Osteoblast (primary cell): ENCODE measurements around the gene SH3BP5. TPM values are rescaled to one million over a fixed set of nuclear protein-coding genes. Genes with fewer than 3 reads are reported as not detected.
A peak's percentile ranks its signal among the peaks of the same experiment; 100 is the strongest.

Source experiments
- DNase-seq: peaks from one replicate; pipeline ENCODE4 v3.0.0; 2011; ENCODE audit warnings: low spot score, mixed read lengths; ENCODE audit not compliant: insufficient read length; ENCODE audit errors: missing footprints
- H2AFZ ChIP-seq: 2 replicates; pipeline ENCODE4 v1.6.0; 2011; ENCODE audit warnings: mild to moderate bottlenecking, low read length
- H3K27ac ChIP-seq: 2 replicates; pipeline ENCODE4 v1.5.1; 2011; ENCODE audit warnings: mild to moderate bottlenecking, low read depth, low read length, moderate library complexity
- H3K27me3 ChIP-seq: 2 replicates; pipeline ENCODE4 v1.6.0; 2012; ENCODE audit warnings: mild to moderate bottlenecking, control low read depth, inconsistent platforms, low read length, moderate library complexity; ENCODE audit not compliant: insufficient read depth
- H3K36me3 ChIP-seq: 2 replicates; pipeline ENCODE4 v1.5.1; 2011; ENCODE audit warnings: mild to moderate bottlenecking, low read length, control low read depth, moderate library complexity; ENCODE audit not compliant: insufficient read depth
- H3K4me1 ChIP-seq: 2 replicates; pipeline ENCODE4 v1.5.1; 2011; ENCODE audit warnings: mild to moderate bottlenecking, low read length, control low read depth, moderate library complexity; ENCODE audit not compliant: insufficient read depth
- H3K4me2 ChIP-seq: 2 replicates; pipeline ENCODE4 v1.6.0; 2011; ENCODE audit warnings: mild to moderate bottlenecking, low read length; ENCODE audit not compliant: insufficient read depth
- H3K4me3 ChIP-seq: fragments of 200-600 bp; sonication (generic); 3 replicates; pipeline ENCODE4 v1.5.1; 2012; ENCODE audit warnings: mild to moderate bottlenecking, low read length, inconsistent platforms; ENCODE audit not compliant: insufficient read depth
- H3K79me2 ChIP-seq: 2 replicates; pipeline ENCODE4 v1.6.0; 2012; ENCODE audit warnings: mild to moderate bottlenecking, low read length, control low read depth, inconsistent platforms; ENCODE audit not compliant: insufficient read depth
- H3K9me3 ChIP-seq: 2 replicates; pipeline ENCODE4 v1.5.1; 2011; ENCODE audit warnings: low read depth, low read length, control low read depth
- H4K20me1 ChIP-seq: 2 replicates; pipeline ENCODE4 v1.6.0; 2012; ENCODE audit warnings: mild to moderate bottlenecking, low read length, control low read depth; ENCODE audit not compliant: insufficient read depth
- total RNA-seq: library from RNA; depleted of rRNA; stranded (reverse); fragments of >200 nt; gene quantifications from 2 replicates; pipeline ENCODE4 v1.2.3, GENCODE V29; 2012
- TF ChIP-seq, protein P1 (sequence below): IDR thresholded peaks from 2 replicates; pipeline ENCODE4 v1.5.1; 2011; ENCODE audit warnings: mild to moderate bottlenecking, low read depth, low read length, moderate library complexity; ENCODE audit errors: extremely low read depth

The SH3BP5 gene
- total RNA-seq, 1 donor = 67.3 TPM

- DNase-seq = no peak
These were observed 120.4 kb downstream of the SH3BP5 start for GRCh38 chr3:15211937-15212336.

GRCh38 chr3:15207836-15208504 lies 124.4 kb downstream of the SH3BP5 start:
- peaks cover 25% of the 10 kb centered on the region for H4K20me1 ChIP-seq
- peak overlapping the region; percentile 98 for H3K4me2 ChIP-seq
- H3K36me3 ChIP-seq = peaks cover 16% of the 10 kb centered on the region
- H3K27me3 ChIP-seq = no peaks in the 10 kb centered on the region
- H3K4me1 ChIP-seq = peaks cover 17% of the 10 kb centered on the region
- TF ChIP-seq, protein P1, sequence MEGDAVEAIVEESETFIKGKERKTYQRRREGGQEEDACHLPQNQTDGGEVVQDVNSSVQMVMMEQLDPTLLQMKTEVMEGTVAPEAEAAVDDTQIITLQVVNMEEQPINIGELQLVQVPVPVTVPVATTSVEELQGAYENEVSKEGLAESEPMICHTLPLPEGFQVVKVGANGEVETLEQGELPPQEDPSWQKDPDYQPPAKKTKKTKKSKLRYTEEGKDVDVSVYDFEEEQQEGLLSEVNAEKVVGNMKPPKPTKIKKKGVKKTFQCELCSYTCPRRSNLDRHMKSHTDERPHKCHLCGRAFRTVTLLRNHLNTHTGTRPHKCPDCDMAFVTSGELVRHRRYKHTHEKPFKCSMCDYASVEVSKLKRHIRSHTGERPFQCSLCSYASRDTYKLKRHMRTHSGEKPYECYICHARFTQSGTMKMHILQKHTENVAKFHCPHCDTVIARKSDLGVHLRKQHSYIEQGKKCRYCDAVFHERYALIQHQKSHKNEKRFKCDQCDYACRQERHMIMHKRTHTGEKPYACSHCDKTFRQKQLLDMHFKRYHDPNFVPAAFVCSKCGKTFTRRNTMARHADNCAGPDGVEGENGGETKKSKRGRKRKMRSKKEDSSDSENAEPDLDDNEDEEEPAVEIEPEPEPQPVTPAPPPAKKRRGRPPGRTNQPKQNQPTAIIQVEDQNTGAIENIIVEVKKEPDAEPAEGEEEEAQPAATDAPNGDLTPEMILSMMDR = no peak
- H3K79me2 ChIP-seq = peaks cover 66% of the 10 kb centered on the region
- no peak overlapping the region for H2AFZ ChIP-seq
- no peaks in the 10 kb centered on the region for H3K9me3 ChIP-seq
- DNase-seq = no peak
- H3K27ac ChIP-seq = peak overlapping the region; percentile 85
- H3K4me3 ChIP-seq = peak overlapping the region; percentile 93

More at GRCh38 chr3:15211937-15212336, 120.4 kb downstream of the SH3BP5 start:
- H2AFZ ChIP-seq = no peak overlapping the region
- no peaks in the 10 kb centered on the region for H3K9me3 ChIP-seq
- H3K79me2 ChIP-seq = peaks cover 80% of the 10 kb centered on the region
- H3K4me3 ChIP-seq = no peak overlapping the region
- H3K27me3 ChIP-seq = no peaks in the 10 kb centered on the region
- H3K4me1 ChIP-seq = peaks cover 13% of the 10 kb centered on the region
- H4K20me1 ChIP-seq = peaks cover 21% of the 10 kb centered on the region
- H3K4me2 ChIP-seq = no peak overlapping the region
- H3K36me3 ChIP-seq = peaks cover 49% of the 10 kb centered on the region
- TF ChIP-seq, protein P1 = no peak
- H3K27ac ChIP-seq = no peak overlapping the region

DNA sequence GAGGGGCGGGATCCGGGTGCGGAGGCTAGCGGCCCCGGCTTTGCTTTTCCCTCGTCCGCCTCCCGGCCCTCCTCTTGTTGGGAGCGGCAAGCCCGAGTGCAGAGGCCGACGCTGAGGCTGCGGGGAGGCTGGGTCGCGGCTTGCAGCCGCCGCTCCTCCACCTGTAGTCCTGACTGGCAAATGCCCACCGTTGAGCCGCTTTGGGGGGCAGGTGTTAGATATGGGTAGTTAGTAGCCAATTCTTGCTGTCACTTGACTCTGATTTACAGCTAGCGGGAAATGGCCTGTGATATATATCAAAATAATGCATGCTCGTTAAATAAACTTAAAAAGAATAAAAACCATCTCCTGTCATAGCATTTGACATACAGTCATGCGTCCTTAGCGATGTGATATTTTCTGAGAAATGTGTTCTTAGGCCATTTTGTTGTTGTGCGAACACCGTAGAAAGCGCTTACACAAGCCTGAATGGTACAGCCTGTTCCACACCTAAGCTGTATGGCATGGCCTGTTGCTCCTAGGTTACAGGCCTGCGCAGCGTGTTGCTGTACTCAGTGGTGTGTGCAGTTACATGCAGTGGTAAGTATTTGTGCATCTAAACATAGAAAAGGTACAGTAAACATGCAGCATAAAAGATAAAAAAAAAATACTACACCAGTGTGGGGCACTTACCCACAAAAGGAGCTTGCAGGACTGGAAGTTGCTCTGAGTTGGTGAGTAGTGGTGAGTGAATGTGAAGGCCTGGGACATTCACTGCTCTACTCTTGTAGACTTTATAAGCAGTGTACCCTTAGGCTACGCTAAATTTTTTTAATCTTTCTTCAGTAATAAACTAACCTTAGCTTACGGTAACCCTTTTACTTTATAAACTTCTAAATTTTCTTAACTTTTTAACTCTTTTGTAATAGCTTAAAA lies 125.5 kb downstream of the SH3BP5 start:
- Histone ChIP-seq H3K79me2 (peaks cover 55% of the 10 kb centered on the region), H2AFZ (peak overlapping the region; percentile 82)

More for the DNA sequence above, 125.5 kb downstream of the SH3BP5 start:
- peak; percentile 80 for DNase-seq
- peaks cover 25% of the 10 kb centered on the region for H4K20me1 ChIP-seq
- H3K4me1 ChIP-seq = peaks cover 17% of the 10 kb centered on the region
- TF ChIP-seq, protein P1 = no peak
- H3K4me3 ChIP-seq = peak overlapping the region; percentile 93
- peak overlapping the region; percentile 98 for H3K4me2 ChIP-seq
- H3K9me3 ChIP-seq = no peaks in the 10 kb centered on the region
- H3K36me3 ChIP-seq = peaks cover 6% of the 10 kb centered on the region
- H3K27me3 ChIP-seq = no peaks in the 10 kb centered on the region
- peak overlapping the region; percentile 85 for H3K27ac ChIP-seq
